ENCODE measurements around the gene RPS28.
"Not testable (repeated sequence)": the region's sequence is repeated elsewhere in the genome, so short reads cannot be mapped to it uniquely, and the experiment has no call there.

The RPS28 gene

DNA sequence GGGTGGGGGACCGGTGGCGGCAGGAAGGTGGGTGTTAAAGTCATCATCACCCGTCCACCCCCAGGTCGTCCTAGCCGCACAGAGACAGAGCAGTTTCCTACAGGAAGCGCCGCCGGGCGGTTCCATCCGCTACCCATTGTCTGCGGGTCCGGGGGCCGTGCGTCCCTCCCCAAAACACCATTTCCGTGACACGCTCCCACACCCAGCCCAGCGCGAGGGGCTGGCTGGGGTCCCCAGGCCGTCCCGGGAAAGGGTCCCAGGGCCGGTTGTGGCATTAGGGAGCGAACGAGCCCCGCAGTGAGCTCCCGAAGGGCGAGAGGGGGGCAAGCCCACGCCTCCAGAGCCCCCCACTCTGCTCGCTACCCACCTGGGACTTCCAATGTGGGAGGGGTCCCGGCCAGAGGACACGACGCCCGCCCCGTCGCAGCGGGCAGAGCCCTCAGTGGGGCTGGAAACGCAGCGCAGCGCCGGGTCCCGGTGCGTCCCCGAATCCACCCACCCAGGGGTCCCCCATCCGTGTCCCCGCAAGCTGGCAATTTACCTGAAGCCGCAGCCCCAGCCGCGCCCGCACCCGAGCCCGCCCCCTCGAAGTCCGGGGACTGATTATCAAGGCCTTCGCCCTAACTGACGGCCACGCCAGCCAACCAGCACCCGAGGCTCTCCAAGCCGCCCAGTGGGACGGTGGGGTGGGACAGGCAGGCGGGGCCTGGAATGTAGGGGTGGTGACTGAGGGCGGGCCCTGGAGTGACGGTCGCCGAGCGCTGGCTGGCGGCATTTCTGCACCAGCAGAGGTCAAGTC is 21.6 kb downstream of the RPS28 start, which contains the start of gene KANK3:
TSS of gene KANK3 (minus strand) at position 579 of the 799 bp plus-strand sequence. CDS start 5,434 bp downstream, outside the sequence.
- DNase-seq, result peak; percentile 92

GRCh38 chr19:8343483-8343844 is 22.2 kb downstream of the RPS28 start:
- no peak for DNase-seq

- DNase-seq, result not testable (repeated sequence)
Measured at GRCh38 chr19:8349629-8350372, 28.5 kb downstream of the RPS28 start.

DNA sequence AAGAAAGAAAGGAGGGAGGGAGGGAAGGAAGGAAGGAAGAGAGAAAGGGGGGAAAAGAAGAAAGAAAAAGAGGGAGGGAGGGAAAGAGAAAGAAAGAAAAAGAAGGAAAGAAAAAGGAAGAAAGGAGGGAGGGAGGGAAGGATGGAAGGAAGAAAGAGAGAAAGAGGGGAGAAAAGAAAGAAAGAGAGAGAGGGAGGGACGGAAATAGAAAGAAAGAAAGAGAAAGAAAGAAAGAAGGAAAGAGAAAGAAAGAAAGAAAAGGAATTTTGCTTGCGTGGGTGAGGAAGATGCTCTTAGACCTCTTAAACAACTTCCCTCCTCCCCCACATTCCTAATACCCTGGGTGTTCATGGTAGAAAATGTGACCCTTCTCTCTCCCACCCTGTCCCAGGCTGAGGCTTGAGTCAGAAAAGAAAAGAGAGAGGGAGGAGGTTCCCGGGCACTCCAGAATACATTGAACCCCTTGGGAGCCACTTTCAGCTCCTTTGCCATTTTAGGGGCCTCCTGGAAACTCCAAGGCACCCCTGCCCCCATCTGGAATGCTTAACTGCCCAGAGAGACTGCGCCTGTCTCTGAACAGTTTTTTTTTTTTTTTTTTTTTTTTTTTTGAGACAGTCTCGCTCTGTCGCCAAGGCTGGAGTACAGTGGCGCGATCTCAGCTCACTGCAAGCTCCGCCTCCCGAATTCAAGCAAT is 31.0 kb downstream of the RPS28 start:
- no peak for DNase-seq

DNA sequence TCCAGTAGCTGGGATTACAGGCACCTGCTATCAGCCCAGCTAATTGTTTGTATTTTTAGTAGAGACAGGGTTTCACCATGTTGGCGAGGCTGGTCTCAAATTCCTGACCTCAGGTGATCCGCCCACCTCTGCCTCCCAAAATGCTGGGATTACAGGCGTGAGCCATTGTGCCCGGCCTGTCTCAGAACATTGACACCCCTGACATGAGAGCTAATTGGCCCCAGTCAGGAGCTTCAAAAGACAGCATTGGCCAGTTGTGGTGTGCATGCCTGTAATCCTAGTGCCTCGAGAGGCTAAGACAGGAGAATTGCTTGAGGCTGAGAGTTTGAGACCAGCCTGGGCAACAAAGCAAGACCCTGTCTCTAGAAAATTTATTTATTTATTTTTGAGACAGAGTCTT is 31.5 kb downstream of the RPS28 start:
- not testable (repeated sequence) for DNase-seq

GRCh38 chr19:8355631-8356402 is 34.5 kb downstream of the RPS28 start:
- peak; percentile 78 for DNase-seq

- no peak for DNase-seq
Measured at GRCh38 chr19:8357007-8357521, 35.8 kb downstream of the RPS28 start.

DNA sequence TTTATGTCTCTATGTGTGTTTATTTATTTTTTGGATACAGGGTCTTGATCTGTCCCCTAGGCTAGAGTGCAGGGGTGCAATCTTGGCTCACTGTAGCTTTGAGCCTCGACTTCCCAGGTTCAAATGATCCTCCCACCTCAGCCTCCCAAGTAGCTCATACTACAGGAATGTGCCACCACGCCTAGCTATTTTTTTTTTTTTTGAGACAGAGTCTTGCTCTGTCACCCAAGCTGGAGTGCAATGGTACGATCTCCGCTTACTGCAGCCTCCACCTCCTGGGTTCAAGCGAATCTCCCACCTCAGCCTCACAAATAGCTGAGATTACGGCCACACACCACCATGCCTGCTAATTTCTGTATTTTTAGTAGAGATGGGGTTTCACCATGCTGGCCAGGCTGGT is 37.7 kb downstream of the RPS28 start:
- no peak for DNase-seq

GRCh38 chr19:8360196-8360595 is 38.9 kb downstream of the RPS28 start:
- no peak for DNase-seq

- DNase-seq, result peak; percentile 96
Measured at GRCh38 chr19:8361921-8362793, 40.9 kb downstream of the RPS28 start.

- peak; percentile 44 for DNase-seq
Measured at GRCh38 chr19:8363803-8364771, 42.8 kb downstream of the RPS28 start, which contains the start of gene ANGPTL4. Gene ANGPTL4, plus strand, starts transcription at chr19:8364155. Its CDS starts 167 bp downstream, at chr19:8364322.

DNA sequence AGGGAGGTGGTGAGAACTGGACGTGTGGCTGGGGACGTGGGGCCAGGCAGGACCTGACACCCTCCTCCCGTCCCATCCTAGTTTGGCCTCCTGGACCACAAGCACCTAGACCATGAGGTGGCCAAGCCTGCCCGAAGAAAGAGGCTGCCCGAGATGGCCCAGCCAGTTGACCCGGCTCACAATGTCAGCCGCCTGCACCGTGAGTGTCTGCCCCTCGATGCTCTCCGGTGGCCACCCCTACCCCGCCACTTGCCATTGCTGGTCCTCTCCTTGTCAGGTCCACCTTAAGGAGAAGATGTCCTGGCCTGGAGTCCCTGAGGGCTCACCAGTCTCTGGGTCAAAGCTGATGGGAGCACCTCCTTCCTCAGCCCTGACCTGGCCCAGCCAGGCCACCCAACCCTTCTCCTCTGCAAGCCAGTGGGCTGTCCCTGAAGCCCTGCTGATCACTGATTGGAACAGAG is 44.9 kb downstream of the RPS28 start:
- DNase-seq, result no peak

- peak; percentile 10 for DNase-seq
Measured at GRCh38 chr19:8366961-8367326, 45.6 kb downstream of the RPS28 start.

DNA sequence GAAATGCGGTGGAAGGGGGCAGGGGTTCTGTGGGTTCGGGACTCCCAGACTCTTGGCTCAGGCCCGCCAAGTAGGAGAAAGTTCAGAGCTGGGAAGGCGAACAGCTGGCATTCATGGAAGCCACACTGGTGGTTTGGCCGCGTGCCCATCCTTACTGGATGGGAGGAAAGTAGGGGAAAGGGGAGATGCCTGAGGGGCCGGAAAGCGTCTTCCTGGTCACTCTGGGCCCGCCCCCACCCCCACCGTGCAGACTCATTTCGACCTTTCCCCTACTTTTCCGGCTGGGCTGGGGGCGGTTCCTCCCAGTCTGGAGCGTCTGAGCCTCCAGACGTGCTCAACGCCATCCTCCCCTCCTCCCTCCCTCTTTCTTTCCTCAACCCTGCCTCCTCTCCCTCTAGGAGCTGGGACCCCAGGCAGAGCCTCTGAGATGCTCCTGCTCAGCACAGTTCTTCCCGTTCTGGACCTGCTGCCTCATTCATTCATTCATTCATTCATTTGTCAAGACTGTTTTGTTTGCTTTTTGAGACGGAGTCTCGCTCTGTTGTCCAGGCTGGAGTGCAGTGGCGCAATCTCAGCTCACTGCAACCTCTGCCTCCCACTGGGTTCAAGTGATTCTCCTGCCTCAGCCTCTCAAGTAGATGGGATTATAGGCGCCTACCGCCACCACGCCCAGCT is 46.2 kb downstream of the RPS28 start:
- DNase-seq, result peak; percentile 97

- no peak for DNase-seq
Measured at GRCh38 chr19:8370176-8371010, 49.1 kb downstream of the RPS28 start.

- no peak for DNase-seq
Measured at GRCh38 chr19:8371011-8371804, 49.9 kb downstream of the RPS28 start.
